Measurements from ENCODE around the gene KCTD20. TPM values are rescaled to one million over a fixed set of nuclear protein-coding genes. Genes with fewer than 3 reads are reported as not detected.

KCTD20 gene
- total and polyA plus RNA-seq, 9 of the 15 experiments (the other 6 are each of a cell fraction or from before 2014, with no cell fraction given), result 28.9 to 160 (median 70.6) TPM

GRCh38 chr6:36492092-36492491, 49.3 kb downstream of the KCTD20 start:
- intact Hi-C loops (cut with micrococcal nuclease), result no loop called here
- H3K4me2 ChIP-seq (ENCODE audit: insufficient read depth, low read length), result no peak overlapping the region
- BruUV-seq (replicated peaks), result no TSS peak

More at GRCh38 chr6:36492092-36492491, 49.3 kb downstream of the KCTD20 start:
- Histone ChIP-seq H3K4me1 (replicated peaks in 1 of 2; ENCODE audit: control insufficient read depth in 2 of 2, insufficient read depth in 2 of 2, low read length in 2 of 2) (no peaks in the 10 kb centered on the region), H2AFZ (ENCODE audit: low read depth, low read length) (no peak overlapping the region), H4K20me1 (replicated peaks; ENCODE audit: control insufficient read depth, insufficient read depth, low read length) (no peaks in the 10 kb centered on the region), H3K79me2 (ENCODE audit: control insufficient read depth, insufficient read depth, low read length) (no peaks in the 10 kb centered on the region), H3K9me3 (replicated peaks; ENCODE audit: control insufficient read depth, insufficient read depth, low read depth, low read length) (no peaks in the 10 kb centered on the region), H3K36me3 (ENCODE audit: control insufficient read depth, insufficient read depth, low read length) (peaks cover 72% of the 10 kb centered on the region), H3K27me3 (ENCODE audit: control insufficient read depth in 2 of 2, insufficient read depth in 2 of 2, low read length in 2 of 2) (no peaks in the 10 kb centered on the region), H3K9me1 (ENCODE audit: control insufficient read depth, insufficient read depth, low read length) (peaks cover 2% of the 10 kb centered on the region), H3K4me3 (no peak overlapping the region), H3K27ac (ENCODE audit: extremely low read depth, low read depth, low read length) (no peak overlapping the region), H3K9ac (ENCODE audit: insufficient read depth in 1 of 2, low read depth in 2 of 2, low read length in 2 of 2) (no peak overlapping the region)
- CTCF ChIA-PET (ENCODE audit: low intra/inter-chr PET ratio), result no interaction called here
- TF ChIP-seq NCOA4 (IDR thresholded peaks at IDR 0.05; ENCODE audit: partially characterized antibody), result no peak
- TF ChIP-seq DDX20 (tag; IDR thresholded peaks at IDR 0.05; ENCODE audit: low read depth), result no peak
- 0 out of 2 replicates have a peak, but pooled peaks have one; percentile 28 for TF ChIP-seq THRB (CRISPR knock-in tag; conservative IDR thresholded peaks at IDR 0.05)
- no peak for TF ChIP-seq RCOR1 (IDR thresholded peaks at IDR 0.05; ENCODE audit: borderline replicate concordance in 1 of 2, low read depth in 2 of 2, low read length in 2 of 2)
- no peak for TF ChIP-seq CREBBP (IDR thresholded peaks at IDR 0.05; ENCODE audit: low read depth, low read length)
- no peak for TF ChIP-seq USF2 (CRISPR knock-in tag; IDR thresholded peaks at IDR 0.05)
- no peak for TF ChIP-seq CCNT2 (IDR thresholded peaks at IDR 0.05; ENCODE audit: borderline replicate concordance, extremely low read depth, insufficient read length, low read depth, low read length)
- no peak for TF ChIP-seq ZNF695 (CRISPR knock-in tag; IDR thresholded peaks at IDR 0.05)
- no peak for TF ChIP-seq E2F4 (CRISPR knock-in tag; IDR thresholded peaks at IDR 0.05; ENCODE audit: low read depth)
- TF ChIP-seq NFIC (IDR thresholded peaks at IDR 0.05), result peak; percentile 78
- TF ChIP-seq MNT (conservative IDR thresholded peaks at IDR 0.05), result no peak
- TF ChIP-seq ZBTB26 (CRISPR knock-in tag; IDR thresholded peaks at IDR 0.05), result 0 out of 2 replicates have a peak, but pooled peaks have one; percentile 11
- no peak for TF ChIP-seq ZNF431 (CRISPR knock-in tag; IDR thresholded peaks at IDR 0.05)
- TF ChIP-seq POLR2G (IDR thresholded peaks at IDR 0.05; ENCODE audit: low read depth, low read length), result 0 out of 2 replicates have a peak, but pooled peaks have one; percentile 24
- in situ Hi-C loops (cut with MboI), result no loop called here
- ATAC-seq, result no peak
- DNase-seq (ENCODE audit: extremely low read depth in 1 of 4, low spot score in 3 of 4), result no peak
- no peak for FAIRE-seq
- POLR2A ChIA-PET, result interaction anchor here (0.6 to 1.5 kb wide), 5 partner anchors 10 to 219 kb away, joined by 3 to 5 read pairs (median 4); no protein-coding TSS in a partner anchor
- WGBS (ENCODE audit: insufficient coverage, low coverage, missing lambda C conversion rate), result 79% methylated on average over 4 of the region's 4 CpGs
